GM12873 (cell line): ENCODE results near the gene DNAH12.

Experiments used
- TF ChIP-seq, protein P1 (sequence below): IDR thresholded peaks from 2 replicates; pipeline ENCODE4 v1.5.1; 2012; ENCODE audit warnings: low read depth, mild to moderate bottlenecking, moderate library complexity, low read length, control low read depth; ENCODE audit not compliant: insufficient read depth; ENCODE audit errors: missing control alignments

Gene DNAH12

DNA sequence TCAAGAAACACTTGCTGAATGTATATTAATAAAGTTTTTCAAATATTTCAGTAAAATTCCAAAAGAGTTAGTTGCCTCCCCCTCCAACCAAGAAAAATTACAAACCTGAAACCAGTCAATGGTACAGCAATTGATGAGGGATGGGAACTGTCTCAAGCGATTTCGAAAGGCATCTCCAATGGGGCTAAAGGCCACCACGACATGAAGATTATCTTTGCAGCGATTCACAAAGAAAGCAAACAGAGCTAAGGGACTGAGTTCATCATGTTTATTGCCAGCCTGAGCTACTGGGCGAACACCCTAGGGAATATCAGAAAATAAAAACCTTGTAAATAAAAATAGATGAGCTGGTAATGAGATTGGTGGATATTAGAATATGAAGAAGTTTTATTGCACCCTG, 152.4 kb downstream of the DNAH12 start:
- TF ChIP-seq, protein P1, sequence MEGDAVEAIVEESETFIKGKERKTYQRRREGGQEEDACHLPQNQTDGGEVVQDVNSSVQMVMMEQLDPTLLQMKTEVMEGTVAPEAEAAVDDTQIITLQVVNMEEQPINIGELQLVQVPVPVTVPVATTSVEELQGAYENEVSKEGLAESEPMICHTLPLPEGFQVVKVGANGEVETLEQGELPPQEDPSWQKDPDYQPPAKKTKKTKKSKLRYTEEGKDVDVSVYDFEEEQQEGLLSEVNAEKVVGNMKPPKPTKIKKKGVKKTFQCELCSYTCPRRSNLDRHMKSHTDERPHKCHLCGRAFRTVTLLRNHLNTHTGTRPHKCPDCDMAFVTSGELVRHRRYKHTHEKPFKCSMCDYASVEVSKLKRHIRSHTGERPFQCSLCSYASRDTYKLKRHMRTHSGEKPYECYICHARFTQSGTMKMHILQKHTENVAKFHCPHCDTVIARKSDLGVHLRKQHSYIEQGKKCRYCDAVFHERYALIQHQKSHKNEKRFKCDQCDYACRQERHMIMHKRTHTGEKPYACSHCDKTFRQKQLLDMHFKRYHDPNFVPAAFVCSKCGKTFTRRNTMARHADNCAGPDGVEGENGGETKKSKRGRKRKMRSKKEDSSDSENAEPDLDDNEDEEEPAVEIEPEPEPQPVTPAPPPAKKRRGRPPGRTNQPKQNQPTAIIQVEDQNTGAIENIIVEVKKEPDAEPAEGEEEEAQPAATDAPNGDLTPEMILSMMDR, result no peak

DNA sequence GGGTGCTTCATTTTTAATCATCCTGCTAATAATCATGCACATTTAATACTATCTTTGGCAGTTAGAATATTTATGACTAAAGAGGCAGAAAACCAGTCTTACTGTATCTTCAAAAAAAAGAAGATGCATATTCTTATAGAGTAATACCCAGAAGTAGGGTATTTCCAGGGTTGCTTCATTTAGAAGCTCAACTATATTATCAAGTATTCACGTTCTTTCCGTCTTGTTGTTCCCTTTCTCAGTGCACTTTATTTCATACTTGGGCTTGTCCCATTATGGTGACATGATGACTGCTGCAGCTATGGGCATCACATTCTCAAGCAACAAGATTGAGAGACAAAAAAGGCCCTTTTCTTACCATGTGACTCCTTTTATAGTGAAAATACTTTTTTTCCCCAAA, 154.9 kb downstream of the DNAH12 start:
- TF ChIP-seq, protein P1, result no peak

DNA sequence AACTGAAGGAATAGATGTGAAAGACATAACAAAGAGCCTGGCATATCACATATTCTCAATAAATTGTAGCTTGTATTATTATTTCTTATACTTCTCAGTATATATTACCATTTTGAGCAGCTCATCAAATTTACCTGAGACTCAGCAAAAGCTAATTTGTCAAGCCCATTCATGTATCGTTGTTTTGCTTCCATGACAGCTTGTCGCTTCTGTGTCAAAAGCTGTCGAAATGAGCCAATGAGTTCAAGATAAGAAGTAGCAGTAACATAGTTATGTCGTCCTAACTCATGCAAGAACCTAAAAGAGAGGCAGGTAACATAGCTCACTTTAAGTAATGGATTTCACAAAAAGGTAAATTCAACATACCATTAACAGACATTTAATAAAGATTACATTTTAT, 157.8 kb downstream of the DNAH12 start:
- TF ChIP-seq, protein P1, result no peak

DNA sequence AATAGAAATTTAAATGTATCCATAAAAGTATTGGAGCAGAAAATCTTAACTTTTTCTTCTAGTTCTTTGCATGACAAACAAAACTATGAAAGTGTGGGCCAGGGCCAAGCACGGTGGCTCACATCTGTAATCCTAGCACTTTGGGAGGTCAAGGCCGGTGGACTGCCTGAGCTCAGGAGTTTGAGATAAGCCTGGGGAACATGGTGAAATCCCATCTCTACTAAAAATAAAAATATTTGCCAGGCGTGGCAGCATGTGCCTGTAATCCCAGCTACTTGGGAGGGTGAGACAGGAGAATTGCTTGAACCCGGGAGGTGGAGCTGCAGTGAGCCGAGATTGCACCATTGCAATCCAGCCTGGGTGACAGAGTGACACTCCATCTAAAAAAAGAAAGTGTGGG, 158.6 kb downstream of the DNAH12 start:
- TF ChIP-seq, protein P1, result no peak

DNA sequence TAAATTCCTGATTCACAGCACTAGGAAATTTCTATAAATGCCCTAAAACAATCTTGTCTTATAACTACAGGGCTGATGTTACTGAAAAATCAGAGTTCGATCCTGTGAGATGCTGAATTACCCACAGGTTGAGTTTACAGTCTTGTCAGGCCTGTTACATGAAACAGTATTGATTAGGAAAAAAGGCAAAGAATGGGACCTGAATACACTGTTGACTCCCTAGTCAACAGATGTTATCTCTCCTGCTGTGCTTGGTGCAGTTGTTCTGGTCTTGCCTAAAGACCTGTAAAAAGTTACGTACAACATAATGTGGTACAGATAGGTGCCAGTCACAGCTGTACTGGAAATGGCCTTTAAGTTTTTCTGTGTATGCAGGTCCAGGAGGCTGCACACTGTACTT, 160.3 kb downstream of the DNAH12 start:
- TF ChIP-seq, protein P1, result no peak

DNA sequence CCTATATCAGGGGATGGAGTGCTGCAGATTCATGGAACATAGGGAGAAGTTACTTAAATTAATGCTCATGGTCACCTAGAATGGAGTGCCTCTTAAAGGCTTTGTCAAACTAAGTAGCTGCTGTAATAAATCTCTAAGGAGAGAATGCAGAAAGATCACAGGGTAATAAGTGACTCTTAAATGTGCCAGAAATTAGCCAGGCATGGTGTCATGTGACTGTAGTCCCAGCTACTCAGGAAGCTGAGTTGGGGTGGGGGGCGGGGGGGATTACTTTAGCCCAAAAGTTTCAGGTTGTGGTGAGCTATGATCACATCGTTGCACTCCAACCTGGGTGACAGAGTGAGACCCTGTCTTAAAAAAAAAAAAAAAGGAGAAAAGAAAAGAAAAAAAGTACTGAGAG, 160.7 kb downstream of the DNAH12 start:
- TF ChIP-seq, protein P1, result no peak

DNA sequence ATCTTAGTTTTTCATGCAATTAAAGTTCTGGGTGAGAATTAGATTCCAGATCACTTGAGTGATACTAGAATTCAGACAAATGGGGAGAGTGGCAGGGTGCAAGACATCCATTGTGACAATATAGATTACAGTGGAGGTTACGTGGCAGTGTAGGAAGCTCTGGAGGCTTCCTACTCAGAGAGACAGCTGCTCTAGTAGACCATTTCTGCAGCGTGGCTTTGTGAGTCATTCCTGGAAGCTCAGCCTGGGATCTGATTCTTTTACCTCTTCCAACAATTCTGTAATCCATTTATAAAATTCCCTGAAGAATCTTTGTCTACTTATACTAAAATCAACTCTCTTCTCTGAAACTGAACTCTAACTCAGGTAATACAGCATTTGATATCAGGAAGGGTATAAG, 161.2 kb downstream of the DNAH12 start:
- TF ChIP-seq, protein P1, result no peak
